Stimulated activated CD4-positive, alpha-beta T cell treated with anti-CD3 and anti-CD28 coated beads, Interleukin-2, amount 100 ng/mL, for 48 hours (primary cell): ENCODE measurements around the gene TRIP6.
"Not testable (repeated sequence)": the region's sequence is repeated elsewhere in the genome, so short reads cannot be mapped to it uniquely, and the experiment has no call there.

ENCODE experiments used
- DNase-seq, 2 donors: peaks; one replicate each; pipeline ENCODE4 v3.0.0-alpha.2; 2020

Gene TRIP6

DNA sequence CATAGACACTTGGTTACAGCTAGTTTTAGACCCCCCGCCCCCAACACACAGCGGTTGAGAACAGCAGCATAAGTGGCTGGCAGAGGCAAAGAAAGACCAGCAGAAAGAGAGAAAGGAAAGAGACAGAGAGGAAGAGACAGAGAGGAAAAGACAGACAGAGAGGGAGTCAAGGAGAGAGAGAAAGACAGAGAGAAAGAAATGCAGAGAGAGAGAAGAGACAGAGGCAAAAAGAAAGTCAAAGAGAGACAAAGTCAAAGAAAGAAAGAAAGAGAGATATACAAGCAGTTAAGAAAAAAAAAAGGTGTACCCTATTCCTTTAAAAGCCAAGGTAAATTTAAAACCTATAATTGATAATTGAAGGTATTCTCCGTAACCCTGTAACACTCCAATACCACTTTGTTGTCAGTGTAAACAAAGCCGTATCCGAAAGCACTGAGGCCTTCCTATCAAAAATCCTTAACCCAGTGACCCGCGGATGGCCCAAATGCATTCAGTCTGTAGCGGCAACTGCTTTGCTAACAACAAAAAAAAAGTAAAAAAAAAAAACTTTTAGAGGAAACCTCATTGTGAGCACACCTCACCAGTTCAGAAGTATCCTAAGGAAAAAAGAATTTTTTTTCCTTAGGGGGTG is 26.6 kb upstream of the TRIP6 start:
- no peak for DNase-seq

DNA sequence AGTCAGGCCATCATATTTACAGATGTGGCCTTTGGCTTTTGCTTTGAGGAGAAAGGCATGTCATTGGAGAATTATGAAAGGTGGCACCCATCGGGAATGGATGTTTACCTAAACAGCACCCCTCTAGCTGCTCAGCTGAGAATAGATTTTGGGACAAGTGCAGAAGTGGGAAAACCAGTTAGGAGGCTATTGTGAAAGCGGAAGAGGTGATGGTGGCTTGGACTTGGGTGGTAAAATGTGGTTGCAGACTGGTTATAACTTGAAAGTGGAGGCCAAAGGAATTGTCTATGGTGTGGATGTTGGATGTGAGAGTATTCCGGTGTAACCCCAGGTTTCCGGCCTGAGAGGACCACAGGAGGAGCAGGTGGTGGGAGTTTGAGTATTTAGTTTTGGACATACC is 19.8 kb upstream of the TRIP6 start:
- no peak for DNase-seq

GRCh38 chr7:100852048-100852872 is 14.9 kb upstream of the TRIP6 start, which contains the start of gene SLC12A9:
Gene SLC12A9 (plus strand): TSS chr7:100852713. CDS start chr7:100854198, 1,485 bp downstream.
- DNase-seq, result peak; percentile 81 to 83

- DNase-seq, result no peak
Measured at GRCh38 chr7:100854146-100854895, 12.9 kb upstream of the TRIP6 start.

GRCh38 chr7:100854899-100855298 is 12.3 kb upstream of the TRIP6 start:
- DNase-seq, result not testable (repeated sequence)

GRCh38 chr7:100855515-100855914 is 11.7 kb upstream of the TRIP6 start:
- no peak for DNase-seq

- no peak for DNase-seq
Measured at GRCh38 chr7:100856871-100857282, 10.3 kb upstream of the TRIP6 start.

- no peak for DNase-seq
Measured at GRCh38 chr7:100859856-100860255, 7.3 kb upstream of the TRIP6 start.

- DNase-seq, result no peak
Measured at GRCh38 chr7:100860702-100861615, 6.2 kb upstream of the TRIP6 start.

DNA sequence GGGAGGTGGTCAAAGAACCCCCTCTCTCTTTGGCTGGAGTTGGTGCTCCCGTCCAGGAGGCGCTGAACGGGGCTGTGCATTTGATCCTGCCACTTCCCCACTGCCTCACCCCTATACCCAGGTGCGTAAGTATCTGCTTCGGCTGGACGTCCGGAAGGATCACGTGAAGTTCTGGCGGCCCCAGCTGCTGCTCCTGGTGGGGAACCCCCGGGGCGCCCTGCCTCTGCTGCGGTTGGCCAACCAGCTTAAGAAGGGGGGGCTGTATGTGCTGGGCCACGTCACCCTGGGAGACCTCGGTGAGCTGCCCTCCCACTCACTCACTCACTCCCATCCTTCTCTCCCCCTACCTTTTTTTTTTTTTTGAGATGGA is 5.6 kb upstream of the TRIP6 start:
- no peak for DNase-seq

- no peak for DNase-seq
Measured at GRCh38 chr7:100863406-100863950, 3.7 kb upstream of the TRIP6 start.

DNA sequence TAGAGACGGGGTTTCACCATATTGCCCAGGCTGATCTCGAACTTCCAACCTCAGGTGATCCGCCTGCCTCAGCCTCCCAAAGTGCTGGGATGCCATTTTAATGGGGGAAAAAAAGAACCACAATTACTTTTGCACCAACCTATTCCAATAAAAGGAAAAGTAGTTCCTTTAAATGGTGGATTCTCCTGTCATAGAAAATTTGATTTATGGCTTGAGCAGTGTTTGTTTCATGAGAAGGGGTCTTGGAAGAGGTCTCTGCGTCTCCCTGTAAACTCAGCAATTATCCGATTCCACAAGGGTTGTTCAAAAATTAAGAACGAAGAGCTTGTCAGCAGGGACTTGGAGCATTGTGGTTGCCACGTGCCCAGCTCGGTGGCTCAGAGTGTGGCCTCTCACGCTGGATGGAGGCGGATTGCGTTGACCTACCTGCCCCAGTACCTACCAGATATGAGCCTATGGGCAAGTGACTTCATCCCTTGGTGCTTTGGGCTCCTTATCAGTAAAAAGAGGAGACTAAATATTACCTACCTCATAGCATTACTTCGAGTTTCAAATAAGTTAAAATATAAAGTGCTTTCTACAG is 2.8 kb upstream of the TRIP6 start:
- no peak for DNase-seq

DNA sequence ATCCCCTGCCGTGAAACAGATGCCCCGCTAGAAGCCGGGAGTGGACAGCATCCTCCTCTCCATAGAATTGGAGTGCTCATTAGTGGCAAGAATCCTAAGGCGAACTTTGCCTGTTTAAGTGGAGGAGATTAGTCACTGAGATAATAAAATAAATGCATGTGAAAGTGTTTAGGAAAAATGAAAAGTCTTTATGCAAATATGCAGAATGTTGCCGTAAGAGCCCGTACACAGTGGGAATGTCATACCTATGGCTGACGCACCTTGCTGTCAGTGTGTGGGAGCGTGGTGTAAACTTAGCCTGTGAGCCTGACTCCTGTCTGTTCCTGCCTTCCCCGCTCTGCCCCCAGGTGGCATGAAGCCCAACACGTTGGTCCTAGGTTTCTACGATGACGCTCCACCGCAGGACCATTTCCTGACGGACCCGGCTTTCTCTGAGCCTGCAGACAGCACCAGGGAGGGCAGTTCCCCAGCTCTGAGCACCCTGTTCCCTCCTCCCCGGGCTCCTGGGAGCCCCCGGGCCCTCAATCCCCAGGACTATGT is 1.7 kb upstream of the TRIP6 start:
- no peak for DNase-seq

DNA sequence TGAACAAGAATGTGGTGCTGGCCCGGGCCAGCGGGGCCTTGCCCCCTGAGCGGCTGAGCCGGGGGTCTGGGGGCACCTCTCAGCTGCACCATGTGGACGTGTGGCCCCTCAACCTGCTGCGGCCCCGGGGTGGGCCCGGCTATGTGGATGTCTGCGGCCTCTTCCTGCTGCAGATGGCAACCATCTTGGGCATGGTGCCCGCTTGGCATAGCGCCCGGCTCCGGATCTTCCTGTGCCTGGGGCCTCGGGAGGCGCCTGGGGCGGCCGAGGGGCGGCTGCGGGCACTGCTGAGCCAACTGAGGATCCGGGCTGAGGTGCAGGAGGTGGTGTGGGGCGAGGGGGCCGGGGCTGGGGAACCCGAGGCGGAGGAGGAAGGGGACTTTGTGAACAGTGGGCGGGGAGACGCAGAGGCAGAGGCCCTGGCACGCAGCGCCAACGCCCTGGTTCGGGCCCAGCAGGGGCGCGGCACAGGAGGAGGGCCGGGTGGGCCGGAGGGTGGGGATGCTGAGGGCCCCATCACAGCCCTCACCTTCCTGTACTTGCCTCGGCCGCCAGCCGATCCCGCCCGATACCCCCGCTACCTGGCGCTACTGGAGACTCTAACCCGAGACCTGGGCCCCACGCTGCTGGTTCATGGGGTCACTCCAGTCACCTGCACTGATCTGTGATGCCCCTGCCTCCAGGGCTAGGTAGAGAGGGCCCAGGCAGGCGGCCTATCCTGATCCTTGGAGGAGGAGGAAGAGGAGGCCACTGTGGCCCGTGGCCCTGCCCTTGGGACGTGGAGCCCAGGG is 1.1 kb upstream of the TRIP6 start:
- no peak for DNase-seq

DNA sequence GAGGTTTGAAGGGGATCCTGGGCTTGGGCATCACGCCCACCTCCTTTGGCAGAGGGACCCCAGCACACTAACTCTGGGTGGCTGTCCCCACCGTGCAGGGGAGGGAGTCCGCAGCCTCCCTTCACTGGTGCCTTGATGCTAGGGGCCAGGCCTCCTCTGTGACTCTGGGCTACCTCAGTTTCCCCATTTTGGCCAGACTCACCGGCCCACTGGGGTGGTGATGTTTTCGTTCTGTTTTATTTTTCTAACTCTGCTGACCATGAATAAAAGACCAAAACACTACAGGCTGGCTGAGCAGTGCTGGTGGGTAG is 503 bp upstream of the TRIP6 start:
- no peak for DNase-seq

- DNase-seq, result no peak
Measured at GRCh38 chr7:100867776-100868485, 744 bp downstream of the TRIP6 start.

DNA sequence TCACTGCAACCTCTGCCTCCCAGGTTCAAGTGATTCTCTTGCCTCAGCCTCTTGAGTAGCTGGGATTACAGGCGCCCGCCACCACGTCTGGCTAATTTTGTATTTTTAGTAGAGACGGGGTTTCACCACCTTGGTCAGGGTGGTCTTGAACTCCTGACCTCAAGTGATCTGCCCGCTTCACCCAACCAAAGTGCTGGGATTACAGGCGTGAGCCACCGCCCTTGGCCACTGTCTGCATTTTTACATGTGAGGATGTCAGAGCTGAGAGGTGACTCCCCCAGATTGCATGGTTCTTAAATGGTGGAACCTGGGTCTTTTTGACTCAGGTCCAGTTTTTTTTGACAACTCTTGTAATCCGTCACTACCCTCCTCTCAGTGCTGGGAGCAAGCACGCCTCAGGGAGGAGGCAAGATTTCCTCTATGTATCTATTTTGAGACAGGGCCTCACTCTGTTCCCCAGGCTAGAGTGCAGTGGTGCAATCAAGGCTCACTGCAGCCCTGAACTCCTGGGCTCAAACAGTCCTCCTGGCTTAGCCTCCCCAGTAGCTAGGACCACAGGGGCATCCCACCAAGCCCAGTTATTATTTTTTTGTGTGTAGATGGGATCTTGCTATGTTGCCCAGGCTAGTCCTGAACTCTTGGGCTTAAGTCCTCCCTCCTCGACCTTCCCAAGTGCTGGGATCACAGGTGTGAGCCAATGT is 6.6 kb downstream of the TRIP6 start:
- no peak for DNase-seq

- DNase-seq, result no peak
Measured at GRCh38 chr7:100874300-100874576, 7.1 kb downstream of the TRIP6 start.

DNA sequence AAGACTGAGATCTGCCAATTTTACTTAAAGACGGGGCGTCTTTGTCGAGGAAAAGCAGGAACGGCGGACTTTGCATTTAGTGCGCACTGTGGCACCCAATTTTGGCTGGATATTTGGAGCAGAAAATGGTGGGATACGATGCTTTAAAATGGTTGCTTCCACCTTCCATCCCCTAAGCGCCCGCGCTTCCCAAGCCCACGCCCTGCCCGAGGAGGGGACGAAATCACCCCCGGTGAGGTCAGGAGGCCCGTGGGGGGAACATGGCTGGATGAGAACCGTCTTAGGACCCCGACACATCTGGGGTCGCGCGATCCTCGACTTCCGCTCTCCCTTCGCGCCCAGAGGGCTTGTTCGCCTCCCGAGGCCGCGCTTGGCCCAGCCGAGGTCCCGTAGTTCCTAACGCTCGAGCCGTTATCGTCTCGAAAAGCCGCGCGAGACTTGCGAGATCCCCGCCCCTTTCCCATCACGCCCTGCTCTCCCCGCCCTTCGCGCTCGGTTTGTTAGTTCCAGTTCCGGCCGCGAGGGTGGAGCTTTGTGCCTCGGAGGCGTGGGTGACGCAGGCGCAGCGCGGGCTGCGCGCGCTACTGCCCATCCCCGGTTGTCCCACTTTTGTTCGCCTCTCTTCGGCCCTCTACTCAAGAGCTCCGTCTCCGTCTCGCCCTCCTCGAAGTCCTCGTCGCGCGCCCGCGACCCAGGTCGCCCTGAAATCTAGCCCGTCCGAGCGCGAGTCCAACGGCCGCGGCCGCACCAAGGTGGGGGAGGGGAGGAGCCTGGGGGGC is 7.6 kb downstream of the TRIP6 start, which contains the start of gene SRRT:
Gene SRRT (plus strand): TSS at position 527 of the 779 bp plus-strand sequence. CDS start 488 bp downstream, outside the sequence.
- peak; percentile 97 to 98 for DNase-seq
